Central memory CD4-positive, alpha-beta T cell (primary cell): ENCODE measurements around the gene SLC1A3.
"Not testable (repeated sequence)": the region's sequence is repeated elsewhere in the genome, so short reads cannot be mapped to it uniquely, and the experiment has no call there.

Source experiments
- DNase-seq: peaks from one replicate; pipeline ENCODE4 v3.0.0; 2022
- total RNA-seq, 3 experiments: gene quantifications; one replicate each; lab custom pipeline; 2026; lab: John Stamatoyannopoulos, UW

The SLC1A3 gene
- 0 to 0.07 (median 0) reads per million in 3 experiments for total RNA-seq

DNA sequence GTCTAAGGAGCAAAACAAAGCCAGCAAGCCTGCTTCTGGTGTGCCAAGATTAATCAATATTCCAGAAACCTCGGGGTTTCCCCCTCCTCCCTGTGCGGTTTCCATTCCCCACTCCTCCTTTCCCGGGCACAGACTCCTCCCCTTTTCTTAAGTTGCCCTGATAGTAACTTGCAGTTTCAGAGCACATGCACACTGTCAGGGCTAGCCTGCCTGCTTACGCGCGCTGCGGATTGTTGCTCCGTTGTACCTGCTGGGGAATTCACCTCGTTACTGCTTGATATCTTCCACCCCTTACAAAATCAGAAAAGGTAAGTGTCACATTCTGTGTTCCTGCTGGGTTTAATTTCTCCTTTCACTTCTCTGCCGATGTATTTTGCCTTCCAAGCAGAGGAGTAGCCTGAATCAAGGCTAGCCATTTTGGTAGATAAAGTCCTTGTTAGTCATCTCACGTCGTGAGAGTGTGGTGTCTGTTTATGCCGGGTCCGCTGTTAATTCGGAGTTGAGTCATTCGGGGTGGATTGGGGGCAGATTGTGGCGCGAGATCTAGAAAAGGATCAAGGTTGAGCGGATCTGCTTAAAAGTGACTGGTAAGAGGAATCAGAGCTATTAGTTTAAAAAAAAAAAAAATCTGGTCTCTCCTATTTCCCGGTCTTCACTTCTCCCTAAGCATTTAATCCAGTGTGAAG, at the start of gene SLC1A3:
Gene SLC1A3 (plus strand): TSS at position 179 of the 686 bp plus-strand sequence. CDS start 1,818 bp downstream, outside the sequence.
- DNase-seq = no peak

DNA sequence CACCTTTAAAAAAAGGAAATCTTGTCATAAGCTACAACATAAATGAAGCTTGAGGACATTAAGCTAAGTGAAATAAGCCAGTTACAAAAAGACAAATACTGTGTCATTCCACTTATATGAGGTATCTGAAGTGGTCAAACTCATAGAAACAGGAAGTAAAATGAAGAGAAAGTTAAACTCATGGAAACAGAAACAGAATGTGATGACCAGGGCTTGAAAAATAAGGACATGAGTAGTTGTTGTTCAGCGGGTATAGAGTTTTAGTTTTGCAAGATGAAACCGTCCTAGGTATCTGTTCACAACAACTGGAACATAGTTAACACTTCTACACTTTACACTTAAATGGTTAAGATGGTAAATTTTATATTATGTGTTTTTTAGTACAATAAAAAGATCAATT, 47.8 kb upstream of the SLC1A3 start:
- no peak for DNase-seq

DNA sequence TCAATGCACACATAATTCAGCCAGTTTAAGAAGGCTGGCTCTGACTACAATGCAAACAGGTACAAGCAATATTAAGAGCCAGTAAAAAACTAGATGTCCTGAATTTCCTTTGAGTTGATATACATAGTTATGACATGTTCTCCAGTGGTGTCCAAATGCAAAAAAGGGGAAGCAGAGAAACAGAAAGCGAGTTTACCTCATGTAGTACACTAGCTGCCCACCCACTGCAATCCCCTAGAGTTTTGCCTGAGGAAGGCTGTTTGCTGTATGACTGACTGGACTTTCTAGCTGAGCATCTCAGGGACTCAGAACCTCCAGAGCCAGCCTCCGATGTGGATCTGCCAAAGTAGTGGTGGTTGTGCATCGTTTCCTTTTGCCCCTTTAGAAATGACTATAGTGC, 44.8 kb upstream of the SLC1A3 start:
- no peak for DNase-seq

DNA sequence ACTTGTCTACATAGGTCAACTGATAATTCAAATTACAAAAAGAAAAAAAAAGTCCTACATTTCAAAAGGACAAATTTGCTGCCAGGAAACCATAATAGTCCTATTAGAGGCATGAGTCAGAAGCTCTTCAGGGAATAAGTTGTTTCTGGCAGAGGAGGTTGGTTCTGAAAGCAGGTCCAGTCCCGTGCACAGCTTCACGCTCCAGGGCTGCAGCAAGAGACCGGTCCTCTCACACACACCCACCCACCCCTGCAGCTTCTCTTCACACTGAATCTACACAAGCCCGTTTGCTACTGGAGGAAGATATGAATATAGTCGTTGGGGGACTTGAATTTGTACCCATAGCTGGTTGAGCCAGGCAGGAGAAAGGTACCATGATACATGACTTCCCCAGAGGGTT, 36.9 kb upstream of the SLC1A3 start:
- DNase-seq = no peak

DNA sequence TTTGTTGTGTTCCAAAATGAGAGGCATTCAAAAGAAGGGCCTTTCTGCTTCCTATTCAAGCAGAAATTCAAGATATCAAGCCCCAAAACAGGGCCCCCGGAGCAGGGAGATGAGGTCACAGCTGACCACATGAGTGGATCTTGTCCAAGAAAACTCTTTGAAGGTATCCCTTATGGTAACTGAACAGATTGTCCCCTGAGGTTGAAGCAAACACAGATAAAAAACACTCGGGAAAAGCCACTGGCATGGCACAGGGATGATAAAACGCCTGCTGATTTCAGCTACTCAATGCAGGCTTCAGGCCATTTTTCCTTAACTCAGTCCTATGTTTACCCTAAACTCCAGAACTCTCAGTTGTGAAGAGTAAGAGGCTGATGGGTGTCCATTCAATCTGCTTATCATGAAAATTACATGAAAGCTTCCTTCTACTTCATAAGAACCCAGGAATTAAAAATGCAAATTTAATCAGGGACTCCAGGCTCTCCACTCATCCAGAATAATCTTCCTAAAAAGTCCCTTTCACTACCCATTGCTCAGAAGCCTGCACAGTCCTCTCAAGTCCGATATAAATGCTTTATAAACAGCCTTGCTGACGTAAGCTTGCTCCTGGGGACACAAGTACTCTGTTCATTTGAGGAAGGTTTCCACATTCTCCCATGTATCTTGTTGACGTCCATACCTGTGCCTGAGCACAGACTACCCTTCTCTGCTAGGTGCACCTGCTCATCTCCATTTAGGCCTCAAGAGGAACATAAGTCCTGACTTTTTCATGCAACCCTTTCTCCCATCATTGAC, 35.9 kb upstream of the SLC1A3 start:
- DNase-seq = no peak

DNA sequence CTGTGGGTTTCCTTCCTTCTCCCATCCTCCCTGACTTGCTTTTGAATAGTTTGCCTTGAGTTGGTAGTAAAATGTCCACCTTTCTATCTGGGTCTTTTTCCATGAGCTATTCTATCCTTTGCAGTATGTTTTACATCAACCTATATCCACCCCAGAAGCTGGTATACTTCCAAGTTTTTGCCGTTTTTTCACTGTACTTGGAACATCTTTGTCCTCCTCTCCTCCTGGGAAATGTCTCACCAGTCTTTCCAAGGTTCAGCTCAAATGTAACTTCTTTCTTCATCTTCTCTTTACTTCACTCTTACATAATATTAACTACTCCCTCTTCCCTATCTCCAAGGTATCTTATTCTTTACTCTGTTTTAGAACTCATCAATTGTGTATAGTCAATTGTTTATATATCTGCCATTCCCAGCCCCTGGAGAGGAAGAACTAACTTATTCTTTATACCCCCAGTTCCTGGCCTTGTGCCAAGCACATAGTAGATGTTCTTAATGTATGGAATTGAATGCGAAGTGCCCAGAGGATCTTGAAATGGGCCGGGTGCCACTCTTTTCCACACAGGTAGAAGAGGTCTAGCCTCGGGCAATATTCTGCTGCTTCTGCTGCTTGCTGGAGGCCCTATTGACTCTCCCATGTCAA, 34.9 kb upstream of the SLC1A3 start:
- no peak for DNase-seq

DNA sequence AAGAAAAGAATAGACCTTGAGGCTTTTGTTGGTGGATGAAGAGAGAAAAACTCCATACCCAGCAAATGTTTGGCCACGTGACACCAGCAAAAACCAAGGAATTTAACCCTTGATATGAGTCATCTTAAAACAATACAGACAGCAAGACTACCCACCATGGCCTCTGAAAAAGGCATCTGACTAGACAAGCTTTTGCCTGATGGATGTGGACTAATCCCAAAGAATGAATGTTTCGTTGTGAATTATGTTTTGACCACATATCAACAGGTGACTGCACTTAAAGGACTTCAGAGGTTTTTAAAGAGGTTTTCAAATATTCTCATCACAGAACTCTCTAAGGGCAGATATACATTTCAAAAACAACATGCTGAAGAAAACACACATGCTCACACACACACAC, 33.0 kb upstream of the SLC1A3 start:
- no peak for DNase-seq

DNA sequence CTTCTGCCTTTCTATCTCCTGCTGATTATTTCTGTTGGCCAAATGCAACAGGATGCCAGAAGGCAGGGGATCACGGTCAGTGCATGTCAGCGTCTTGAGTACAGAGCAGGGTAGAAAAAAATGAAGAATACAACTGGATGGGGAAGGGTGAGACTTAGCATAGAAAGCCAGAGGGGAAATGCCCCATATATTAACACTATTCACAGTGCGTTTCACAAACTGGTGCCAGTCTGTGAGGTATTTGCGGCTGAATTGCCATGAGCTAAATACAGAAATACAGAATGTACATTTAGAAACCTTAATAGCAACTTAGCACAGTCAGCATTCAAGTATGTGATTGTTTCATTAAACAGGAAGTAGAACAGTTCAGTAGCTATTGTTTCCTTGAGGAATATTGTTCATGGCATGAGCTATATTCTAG, 31.0 kb upstream of the SLC1A3 start:
- no peak for DNase-seq

DNA sequence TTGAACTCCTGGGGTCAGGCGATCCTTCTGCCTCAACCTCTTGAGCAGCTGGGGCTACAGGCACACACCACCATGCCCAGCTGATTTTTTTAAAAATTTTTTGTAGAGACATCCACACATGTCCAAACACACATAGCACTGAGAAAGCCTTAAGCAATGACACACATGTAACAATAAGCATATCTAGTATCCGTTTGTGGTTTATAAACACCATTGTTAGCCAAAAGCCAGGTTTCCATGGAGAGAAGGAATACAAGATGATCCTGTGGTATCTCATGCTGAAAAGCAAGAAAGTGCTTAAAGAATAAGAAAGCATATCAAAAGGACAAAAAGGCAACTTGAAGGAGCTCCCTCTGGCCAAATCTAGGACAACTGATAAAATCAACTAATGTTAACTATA, 29.7 kb upstream of the SLC1A3 start:
- no peak for DNase-seq

DNA sequence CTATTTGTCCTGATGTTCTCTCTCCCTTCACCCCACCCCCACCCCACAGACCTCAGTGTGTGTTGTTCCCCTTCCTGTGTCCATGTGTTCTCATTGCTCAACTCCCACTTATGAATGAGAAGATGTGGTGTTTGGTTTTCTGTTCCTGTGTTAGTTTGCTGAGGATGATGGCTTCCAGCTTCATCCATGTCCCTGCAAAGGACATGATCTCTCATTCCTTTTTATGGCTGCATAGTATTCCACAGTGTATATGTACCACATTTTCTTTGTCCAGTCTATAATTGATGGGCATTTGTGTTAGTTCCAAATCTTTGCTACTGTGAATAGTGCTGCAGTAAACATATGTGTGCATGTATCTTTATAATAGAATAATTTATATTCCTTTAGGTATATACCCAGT, 26.5 kb upstream of the SLC1A3 start:
- DNase-seq = not testable (repeated sequence)

DNA sequence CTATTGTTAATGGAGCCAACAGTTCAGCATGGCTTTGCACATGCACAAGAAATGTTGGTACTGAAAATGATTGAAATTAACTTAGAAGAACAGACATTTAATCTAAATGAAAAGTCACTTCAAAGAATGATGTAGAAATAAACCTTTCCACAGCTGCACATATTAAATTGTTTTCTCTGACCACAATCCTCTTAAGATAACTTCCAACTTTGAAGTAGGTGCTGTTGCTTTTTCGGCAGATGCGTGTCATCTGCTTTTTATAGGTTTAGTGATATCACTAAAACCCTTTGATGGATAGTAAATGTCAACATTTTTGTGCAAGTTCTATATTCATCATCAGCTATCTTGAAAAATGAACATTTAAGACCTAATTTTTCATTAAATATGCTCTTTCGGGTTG, 25.3 kb upstream of the SLC1A3 start:
- DNase-seq = no peak

DNA sequence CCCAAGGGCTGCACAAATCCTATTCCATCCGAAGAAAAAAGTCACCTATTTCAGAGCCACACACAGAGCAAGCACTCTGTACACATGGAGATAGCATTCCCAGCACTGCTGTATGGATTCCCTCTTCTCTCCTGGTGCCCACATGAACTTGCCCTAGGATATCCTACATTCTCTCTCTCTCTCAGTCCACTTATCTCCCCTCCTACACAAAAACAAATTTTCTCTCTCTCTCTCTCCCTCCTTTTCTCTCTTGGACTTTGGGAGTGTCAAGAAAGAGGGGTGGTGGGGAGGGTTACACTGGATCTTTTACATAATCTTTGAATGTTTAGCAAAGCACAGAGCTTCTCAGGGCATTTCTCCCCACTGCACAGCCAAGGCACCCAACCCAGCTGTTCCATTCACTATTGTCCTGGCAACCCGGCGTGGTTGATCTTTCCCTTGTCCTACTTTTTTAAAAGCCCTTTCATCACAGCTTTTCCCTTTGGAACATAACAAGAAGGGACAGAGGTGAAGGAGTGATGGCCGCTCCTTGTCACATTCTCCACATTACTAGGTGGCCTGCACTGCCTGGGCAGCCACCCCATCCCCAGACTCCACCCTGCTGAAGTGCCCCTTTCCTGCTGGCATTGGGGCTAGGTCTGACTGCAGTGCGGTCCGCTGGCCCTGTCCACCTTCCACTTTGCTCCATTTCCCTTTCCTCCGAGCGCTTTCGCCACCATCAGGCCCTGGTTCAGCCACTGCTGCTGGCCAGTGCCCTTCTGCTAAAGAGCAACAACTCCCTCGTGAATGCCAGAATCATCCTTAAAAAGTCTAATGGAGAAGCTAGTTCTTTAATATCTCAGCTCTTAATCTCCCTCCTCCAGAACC, 22.2 kb upstream of the SLC1A3 start:
- DNase-seq = no peak

DNA sequence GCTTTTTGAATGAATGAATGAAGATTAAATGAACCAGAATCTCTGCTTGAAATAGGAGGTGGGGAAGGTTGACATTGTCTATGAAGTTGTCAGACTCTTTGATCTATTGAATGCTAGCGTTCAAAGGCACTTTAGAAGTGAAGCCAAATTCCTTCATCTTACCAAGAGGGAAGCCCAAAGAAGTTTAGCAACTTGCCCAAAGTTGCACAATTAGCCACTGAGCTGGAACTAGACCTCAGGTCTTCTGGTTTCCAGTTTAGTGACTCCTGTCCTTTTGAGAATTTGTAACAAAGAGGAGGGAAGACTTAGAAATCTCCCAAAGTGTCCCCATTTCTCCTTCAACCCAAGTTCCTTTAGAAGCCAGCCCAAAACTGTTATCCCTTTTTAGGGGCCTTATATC, 20.7 kb upstream of the SLC1A3 start:
- no peak for DNase-seq

DNA sequence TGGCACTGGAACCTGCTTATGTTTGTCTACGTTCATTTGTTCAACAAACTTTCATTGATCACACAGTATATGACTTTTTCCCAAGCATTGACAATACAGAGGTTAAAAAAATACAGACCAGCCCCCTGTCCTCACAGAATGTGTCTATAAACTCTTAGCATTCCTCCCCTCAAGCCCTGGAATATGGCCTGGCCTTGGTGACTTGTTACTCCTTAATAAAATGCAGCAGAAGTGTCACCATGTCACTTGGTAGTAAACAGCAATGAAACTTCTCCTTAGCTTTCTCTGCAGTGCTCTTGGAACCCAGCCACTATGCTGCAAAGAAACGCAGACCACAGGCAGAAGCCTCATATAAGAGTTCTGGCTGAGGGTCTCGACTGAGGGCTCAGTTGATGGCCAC, 19.1 kb upstream of the SLC1A3 start:
- no peak for DNase-seq

DNA sequence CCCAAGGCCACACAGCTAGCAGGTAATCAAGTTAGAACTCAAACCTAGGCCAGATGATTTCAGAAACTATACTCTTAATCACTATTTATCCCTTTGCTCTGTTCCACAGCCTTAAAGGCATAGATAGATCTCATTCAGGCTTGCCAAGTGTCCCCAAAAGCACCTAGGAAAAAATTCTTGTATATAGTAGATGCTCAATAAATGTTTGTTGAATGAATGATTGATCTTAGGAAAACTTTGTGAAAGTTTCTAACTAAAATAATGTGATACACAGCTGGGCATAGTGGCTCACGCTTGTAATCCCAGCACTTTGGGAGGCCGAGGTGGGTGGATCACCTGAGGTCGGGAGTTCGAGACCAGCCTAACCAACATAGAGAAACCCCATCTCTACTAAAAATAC, 16.7 kb upstream of the SLC1A3 start:
- DNase-seq = not testable (repeated sequence)

DNA sequence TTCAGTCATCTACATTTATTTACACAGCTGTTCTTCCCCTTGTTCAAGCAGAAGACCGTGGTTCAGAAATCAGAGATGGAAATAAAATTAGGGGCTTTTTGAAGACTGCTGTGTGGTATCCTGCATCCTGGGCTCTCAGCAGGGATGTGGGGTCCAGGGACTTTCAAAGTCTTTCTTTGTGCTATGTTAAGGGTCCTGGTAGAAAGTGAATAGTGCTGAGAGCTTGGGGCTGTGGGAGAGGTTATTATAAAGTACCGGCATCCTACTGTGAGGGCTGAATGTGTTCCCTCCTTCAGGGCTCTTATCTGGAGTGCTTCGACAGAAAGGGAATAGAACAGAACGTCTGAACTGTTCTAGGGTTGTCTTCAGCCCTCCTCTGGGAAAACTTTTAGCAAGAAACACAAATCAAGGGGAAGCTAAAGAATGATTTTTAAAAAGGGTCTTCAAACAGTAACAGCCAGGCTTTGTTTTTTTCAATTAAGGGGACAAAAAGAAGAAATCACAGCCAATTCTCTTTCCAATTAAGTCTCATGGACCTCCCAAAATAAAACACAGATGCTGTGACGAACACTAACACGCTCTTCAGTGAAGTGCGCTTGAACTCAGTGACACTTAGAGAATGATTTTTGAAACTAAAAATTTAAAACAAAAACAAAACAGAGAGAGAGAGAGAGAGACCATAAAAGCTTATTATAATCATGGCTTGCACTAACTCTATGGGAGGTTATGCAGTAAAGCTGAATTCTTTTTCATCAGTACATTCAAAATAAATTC, 15.7 kb upstream of the SLC1A3 start:
- no peak for DNase-seq

DNA sequence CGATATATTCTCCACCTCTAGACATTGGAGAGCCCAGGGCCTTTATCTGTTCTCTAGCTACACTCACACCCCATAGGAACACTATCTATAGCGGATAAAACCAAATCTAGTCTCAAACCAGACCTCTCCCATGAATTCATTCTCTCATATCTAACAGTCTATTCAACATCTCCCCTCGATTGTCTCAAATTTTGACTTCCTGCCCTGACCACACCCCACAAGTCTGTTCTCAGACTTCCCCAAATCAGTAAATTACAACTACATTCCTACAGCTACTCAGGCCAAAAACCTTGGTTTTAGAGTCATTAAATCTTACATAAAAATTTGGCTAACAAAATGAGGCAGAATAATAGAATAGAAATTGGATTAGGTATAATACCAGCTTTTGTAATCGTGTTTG, 12.5 kb upstream of the SLC1A3 start:
- DNase-seq = no peak

DNA sequence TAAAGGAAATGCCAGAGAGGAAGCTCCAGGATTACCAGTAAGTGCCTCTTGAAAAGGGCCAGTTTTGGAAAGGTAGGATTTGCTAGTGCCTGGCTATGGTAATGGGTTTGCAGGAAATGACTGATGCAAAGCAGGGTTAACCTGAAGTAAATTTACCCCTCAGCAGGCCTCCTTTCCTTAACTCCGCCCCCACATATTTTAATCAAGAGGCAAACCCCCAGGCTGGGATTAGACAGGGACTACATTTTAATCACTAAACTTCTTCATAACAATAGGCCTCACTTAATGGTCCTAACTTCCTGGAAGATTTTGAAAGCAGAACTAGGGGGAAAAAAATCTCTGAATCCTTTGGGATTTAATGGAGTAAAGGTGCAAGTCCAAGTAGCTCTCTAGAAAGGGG, 10.2 kb upstream of the SLC1A3 start:
- DNase-seq = no peak

DNA sequence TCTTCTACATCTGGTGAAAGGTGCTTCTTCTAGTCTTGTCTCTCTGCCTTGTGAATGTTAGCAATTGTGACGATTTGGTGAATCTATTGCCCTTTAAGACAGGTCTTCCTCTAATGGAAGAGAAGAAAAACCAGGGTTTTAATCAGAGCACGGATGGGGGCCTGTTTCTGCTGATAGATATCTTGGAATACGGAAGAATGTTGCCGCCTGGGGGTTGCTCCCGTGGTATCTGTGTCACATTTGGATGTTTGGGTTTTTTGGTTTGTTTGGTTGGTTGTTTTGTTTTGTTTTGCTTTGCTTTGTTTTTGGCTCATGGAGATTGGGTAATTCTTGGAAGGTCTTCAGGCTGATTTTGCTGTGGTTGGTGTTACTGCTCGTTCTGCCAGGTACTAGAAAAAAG, 9.7 kb upstream of the SLC1A3 start:
- no peak for DNase-seq

DNA sequence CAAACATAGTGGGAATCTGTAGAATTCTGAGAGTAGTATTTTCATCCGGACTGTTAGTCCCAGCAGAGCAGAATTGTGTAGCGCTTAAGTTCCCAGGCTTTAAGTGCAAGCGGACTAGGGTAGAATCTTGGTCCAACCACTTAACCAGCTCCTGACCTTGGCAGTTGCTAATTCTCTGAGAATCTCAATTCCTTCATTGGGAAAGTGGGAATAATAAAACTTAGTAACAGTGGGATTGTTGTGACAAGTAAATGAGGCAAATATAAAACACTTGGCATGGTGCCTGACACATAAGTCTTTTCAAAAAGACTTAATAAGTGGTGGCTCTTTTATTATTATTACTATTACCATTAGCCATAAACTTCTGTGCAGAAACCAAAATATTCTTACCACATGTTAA, 8.4 kb upstream of the SLC1A3 start:
- DNase-seq = no peak

DNA sequence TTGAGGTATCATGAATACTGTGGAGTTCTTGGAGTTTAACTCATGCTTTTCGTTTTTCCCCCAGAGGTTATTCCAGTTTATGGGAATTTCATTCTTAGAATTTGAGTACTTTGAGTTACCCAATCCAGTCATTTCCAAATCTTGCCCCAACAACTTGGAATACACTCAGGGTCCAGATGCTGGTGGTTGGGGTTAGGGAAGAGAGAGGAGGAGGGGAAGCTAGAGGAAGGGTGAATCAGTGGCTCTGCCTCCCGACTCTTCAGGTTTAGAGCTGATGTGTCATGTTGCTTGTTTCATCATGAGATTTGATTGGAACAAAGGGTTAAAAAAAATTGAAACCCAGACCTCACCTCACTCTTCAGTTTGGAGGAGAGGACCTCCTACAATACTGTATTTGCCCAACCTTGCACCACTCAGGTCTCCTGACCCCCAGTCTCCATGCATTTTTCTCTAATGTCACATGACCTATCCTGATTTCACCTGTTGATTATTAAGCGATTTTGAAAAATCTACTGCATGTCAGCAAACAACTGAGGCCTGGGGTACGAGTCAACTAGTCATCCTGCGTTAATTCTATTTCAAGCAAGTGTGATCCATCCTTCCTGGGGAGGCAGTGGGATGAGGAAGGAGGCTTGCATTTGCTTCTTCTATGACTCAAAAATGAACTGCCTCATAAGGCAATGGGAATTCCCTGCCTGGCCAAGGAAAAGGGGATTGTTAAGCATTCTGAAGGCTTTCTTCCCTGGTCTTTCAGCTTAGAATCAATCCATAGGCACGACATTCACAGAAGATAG, 6.2 kb upstream of the SLC1A3 start:
- DNase-seq = no peak
